ENCODE measurements around the gene NF1.

GRCh38 chr17:31231852-31232251 lies 137.1 kb downstream of the NF1 start:
- TF ChIP-seq CTCF (IDR thresholded peaks at IDR 0.05) (no peak), POLR2A (IDR thresholded peaks at IDR 0.05) (no peak)

All from Peyer's patch (tissue), 4 donors.